Subcutaneous preadipocyte (primary cell): ENCODE data around the gene TSPY1. TPM values are rescaled to one million over a fixed set of nuclear protein-coding genes. Genes with fewer than 3 reads are reported as not detected.

Experiments
- total RNA-seq: library from RNA; depleted of rRNA; stranded (reverse); fragments of >200 nt; gene quantifications from 2 replicates; pipeline ENCODE4 v1.2.3, GENCODE V29; 2012

Gene TSPY1
- total RNA-seq, result not detected in 2 replicates

DNA sequence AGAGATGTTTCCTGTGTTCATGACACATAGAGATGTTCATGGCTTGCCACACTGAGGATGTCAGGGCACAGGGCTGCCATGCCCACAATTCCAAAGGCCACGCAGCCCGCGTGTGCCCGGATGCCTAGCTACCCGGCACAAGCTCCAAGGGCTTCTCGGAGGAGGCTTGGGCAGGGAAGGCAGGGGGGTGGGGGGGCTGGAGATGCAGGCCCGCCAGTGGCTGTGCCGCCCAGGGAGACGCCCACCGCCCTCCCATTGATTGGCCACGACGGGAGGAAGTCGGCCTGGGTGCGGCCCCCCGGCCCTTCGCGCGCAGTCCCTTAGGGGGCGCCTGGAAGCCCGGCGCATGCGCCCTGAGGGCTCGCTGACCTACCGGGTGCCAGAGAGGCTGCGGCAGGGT, at the start of gene TSPY1:
Gene TSPY1 (plus strand): TSS at position 301 of the 400 bp plus-strand sequence. CDS start 46 bp downstream, at position 347.

GRCh38 chrY:9486967-9487366, 20.2 kb downstream of the TSPY1 start, which contains the start of gene TSPY9:
TSPY9 (plus strand) TSS chrY:9487267; CDS start chrY:9487313, 46 bp downstream.

Other genes starting within 250 kb of the TSPY1 start
- not detected in 2 replicates for gene TSPY4, start 129.5 kb upstream of the TSPY1 start, total RNA-seq
- gene TSPY8, start 109.2 kb upstream of the TSPY1 start, total RNA-seq, result not detected in 2 replicates
- gene TSPY3, start 68.5 kb upstream of the TSPY1 start, total RNA-seq, result not detected in 2 replicates
- gene TSPY9, start 20.3 kb downstream of the TSPY1 start, total RNA-seq, result not detected in 2 replicates
- gene TSPY10, start 60.9 kb downstream of the TSPY1 start, total RNA-seq, result not detected in 2 replicates